ENCODE measurements around the gene RAB11FIP4. TPM values are rescaled to one million over a fixed set of nuclear protein-coding genes. Genes with fewer than 3 reads are reported as not detected.

RAB11FIP4 gene
- total RNA-seq, 4 donors from 2014 or later = 0.47 to 14.1 (median 1.9) TPM

DNA sequence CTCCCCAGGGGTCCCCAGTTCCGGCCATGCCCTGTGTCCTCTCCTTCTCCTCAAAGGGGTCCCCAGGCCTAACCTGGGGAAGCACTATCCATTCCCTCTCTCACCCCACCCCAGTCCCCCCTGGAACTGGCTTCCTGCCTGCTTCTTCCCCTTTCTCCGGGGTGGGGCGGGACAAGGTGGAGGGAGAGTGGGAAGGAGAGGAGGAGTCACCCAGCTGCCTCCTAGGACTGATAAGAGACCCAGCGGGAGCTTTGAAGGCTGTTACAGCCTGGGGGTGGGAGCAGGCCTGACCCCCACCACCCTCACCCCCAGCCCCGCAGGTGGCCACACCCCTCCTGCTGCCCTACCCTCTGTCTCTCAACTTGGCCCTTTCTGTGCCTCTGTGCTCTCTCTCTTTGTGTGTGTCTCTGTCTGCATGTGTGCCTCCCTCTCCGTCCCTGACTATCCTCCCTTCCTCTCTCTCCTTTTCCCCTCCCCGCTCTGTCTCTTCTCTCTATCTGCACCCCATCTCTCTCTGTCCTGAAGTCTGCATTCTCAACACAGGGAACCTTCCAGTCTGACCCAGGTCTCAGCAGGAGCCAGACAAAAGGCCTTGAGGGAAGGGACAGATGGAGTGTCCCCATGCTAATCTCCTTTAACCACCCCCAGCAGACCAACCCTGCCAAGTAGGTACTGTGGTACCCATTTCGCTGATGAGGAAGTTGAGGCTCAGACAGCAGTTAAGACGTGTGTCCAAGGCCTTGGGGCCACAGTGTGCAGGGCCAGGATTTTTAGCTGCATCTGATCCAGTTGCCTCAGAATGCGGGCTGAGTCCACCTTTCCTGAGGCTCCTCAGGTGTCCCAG lies 66.1 kb downstream of the RAB11FIP4 start:
- Histone ChIP-seq H3K27ac (no peak overlapping the region), H3K9me3 (no peaks in the 10 kb centered on the region), H3K4me1 (peaks cover 0 to 11% (median 0%) of the 10 kb centered on the region in 3 donors), H3K4me3 (no peak overlapping the region), H3K27me3 (no peaks in the 10 kb centered on the region), H3K36me3 (no peaks in the 10 kb centered on the region)
- WGBS, 2 donors (ENCODE audit: low coverage in 1 of 2) = 54 to 61% methylated on average over 4 to 6 of the region's 10 CpGs
- no peak for ATAC-seq
- no peak for TF ChIP-seq POLR2AphosphoS5 (IDR thresholded peaks at IDR 0.05)
- TF ChIP-seq EP300 (IDR thresholded peaks at IDR 0.05) = no peak
- TF ChIP-seq, protein P1, sequence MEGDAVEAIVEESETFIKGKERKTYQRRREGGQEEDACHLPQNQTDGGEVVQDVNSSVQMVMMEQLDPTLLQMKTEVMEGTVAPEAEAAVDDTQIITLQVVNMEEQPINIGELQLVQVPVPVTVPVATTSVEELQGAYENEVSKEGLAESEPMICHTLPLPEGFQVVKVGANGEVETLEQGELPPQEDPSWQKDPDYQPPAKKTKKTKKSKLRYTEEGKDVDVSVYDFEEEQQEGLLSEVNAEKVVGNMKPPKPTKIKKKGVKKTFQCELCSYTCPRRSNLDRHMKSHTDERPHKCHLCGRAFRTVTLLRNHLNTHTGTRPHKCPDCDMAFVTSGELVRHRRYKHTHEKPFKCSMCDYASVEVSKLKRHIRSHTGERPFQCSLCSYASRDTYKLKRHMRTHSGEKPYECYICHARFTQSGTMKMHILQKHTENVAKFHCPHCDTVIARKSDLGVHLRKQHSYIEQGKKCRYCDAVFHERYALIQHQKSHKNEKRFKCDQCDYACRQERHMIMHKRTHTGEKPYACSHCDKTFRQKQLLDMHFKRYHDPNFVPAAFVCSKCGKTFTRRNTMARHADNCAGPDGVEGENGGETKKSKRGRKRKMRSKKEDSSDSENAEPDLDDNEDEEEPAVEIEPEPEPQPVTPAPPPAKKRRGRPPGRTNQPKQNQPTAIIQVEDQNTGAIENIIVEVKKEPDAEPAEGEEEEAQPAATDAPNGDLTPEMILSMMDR (IDR thresholded peaks at IDR 0.05) = no peak
- no peak for TF ChIP-seq POLR2A (IDR thresholded peaks at IDR 0.05)

DNA sequence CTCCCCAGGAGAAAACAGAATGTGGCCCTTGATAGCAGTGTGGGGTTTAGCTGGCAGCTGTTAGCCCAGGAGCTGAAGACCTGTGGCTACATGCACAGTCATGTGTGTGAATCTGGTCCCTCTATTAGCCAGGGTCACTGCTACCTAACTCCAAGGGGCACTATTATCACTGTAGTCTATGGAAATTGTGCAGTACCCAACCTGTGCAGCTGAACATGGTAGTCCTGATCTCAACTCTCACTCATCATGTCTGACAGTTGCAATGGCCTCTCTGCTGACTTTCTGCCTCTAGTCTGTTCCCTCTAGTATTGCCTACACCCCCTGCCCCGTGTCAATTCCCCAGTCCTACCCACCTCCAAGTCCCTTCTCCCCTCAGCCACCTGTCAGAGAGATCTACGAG lies 67.4 kb downstream of the RAB11FIP4 start:
- H3K9me3 ChIP-seq = no peaks in the 10 kb centered on the region
- no peaks in the 10 kb centered on the region for H3K27me3 ChIP-seq
- WGBS, 2 donors (ENCODE audit: low coverage in 1 of 2) = 67 to 75% methylated on average over 1 to 2 of the region's 2 CpGs
- peaks cover 0 to 11% (median 0%) of the 10 kb centered on the region in 3 donors for H3K4me1 ChIP-seq
- no peak overlapping the region for H3K4me3 ChIP-seq
- ATAC-seq = no peak
- no peaks in the 10 kb centered on the region for H3K36me3 ChIP-seq
- H3K27ac ChIP-seq = no peak overlapping the region
- TF ChIP-seq POLR2AphosphoS5 (IDR thresholded peaks at IDR 0.05) = no peak
- TF ChIP-seq, protein P1 (IDR thresholded peaks at IDR 0.05) = no peak
- TF ChIP-seq POLR2A (IDR thresholded peaks at IDR 0.05) = no peak
- no peak for TF ChIP-seq EP300 (IDR thresholded peaks at IDR 0.05)

DNA sequence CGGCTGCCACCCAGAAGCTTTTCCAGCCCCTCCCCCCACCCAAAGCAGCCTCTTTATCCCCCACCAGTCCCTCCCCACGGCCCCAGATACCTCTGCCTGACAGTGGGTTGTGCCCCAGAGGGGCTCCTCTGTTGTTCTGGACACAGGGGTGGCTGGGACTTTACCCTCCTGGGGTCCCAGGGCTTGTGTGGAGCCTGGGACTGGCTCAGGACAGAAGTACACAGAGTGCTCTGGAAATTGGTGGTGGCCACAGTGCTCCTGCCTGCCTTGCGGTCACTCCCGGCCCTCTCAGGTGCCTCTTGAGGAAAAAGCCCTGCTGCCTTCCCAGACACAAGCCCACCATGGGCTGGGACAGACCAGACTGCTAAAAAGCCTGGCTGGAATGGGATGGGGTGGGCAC lies 68.2 kb downstream of the RAB11FIP4 start:
- no peak for TF ChIP-seq EP300 (IDR thresholded peaks at IDR 0.05)
- no peak for TF ChIP-seq POLR2A (IDR thresholded peaks at IDR 0.05)
- TF ChIP-seq, protein P1 (IDR thresholded peaks at IDR 0.05) = no peak
- no peak for TF ChIP-seq POLR2AphosphoS5 (IDR thresholded peaks at IDR 0.05)
- no peak for ATAC-seq
- H3K4me3 ChIP-seq = no peak overlapping the region
- H3K27ac ChIP-seq = no peak overlapping the region
- no peaks in the 10 kb centered on the region for H3K27me3 ChIP-seq
- 39 to 87% methylated on average over 2 to 3 of the region's 4 CpGs for WGBS, 2 donors (ENCODE audit: low coverage in 1 of 2)
- no peaks in the 10 kb centered on the region for H3K9me3 ChIP-seq
- peaks cover 0 to 11% (median 0%) of the 10 kb centered on the region in 3 donors for H3K4me1 ChIP-seq
- H3K36me3 ChIP-seq = no peaks in the 10 kb centered on the region

DNA sequence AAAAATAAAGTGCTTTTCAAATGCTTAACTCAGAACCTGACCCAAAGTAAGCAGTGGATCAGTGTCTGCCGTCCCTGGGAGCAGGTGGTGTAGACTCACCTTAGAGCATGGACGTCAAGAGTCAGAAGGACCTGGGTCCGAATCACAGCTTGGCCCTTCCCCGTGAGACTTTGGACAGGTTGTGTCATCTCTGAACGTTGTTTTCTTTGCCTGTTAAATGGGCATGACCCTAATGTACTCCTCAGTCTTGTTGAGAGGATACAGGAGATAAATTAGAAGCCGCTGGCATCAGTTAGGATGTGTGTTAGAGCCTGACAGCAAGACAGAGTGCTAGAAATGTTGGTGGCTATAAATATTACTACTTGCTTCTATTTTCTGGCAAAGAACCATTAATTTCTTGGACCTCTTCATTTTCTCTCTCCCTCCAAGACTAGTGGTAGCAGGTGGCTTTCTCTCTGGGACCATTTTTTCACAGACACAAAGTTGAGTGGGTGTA lies 68.8 kb downstream of the RAB11FIP4 start:
- Histone ChIP-seq H3K4me1 (peaks cover 0 to 11% (median 0%) of the 10 kb centered on the region in 3 donors), H3K27ac (no peak overlapping the region), H3K9me3 (no peaks in the 10 kb centered on the region), H3K36me3 (no peaks in the 10 kb centered on the region), H3K4me3 (no peak overlapping the region), H3K27me3 (no peaks in the 10 kb centered on the region)
- no peak for ATAC-seq
- no peak for TF ChIP-seq EP300 (IDR thresholded peaks at IDR 0.05)
- no peak for TF ChIP-seq POLR2A (IDR thresholded peaks at IDR 0.05)
- no peak for TF ChIP-seq POLR2AphosphoS5 (IDR thresholded peaks at IDR 0.05)
- TF ChIP-seq, protein P1 (IDR thresholded peaks at IDR 0.05) = no peak
- WGBS, 2 donors (ENCODE audit: low coverage in 1 of 2) = 30 to 42% methylated on average over 2 to 5 of the region's 6 CpGs

Measured in gastroesophageal sphincter (tissue), 4 donors.